Sigmoid colon (tissue), 4 donors: Measurements from ENCODE around the gene TAF1B.
"Not testable (repeated sequence)": the region's sequence is repeated elsewhere in the genome, so short reads cannot be mapped to it uniquely, and the experiment has no call there.

ENCODE experiments used
- CTCF ChIP-seq, 4 experiments: fragments of 450-650 bp in 3 of 4; fragments of 200-600 bp in 1 of 4; IDR thresholded peaks; one replicate each; pipeline ENCODE4 v1.5.1; 2016 to 2019; ENCODE audit warnings: antibody characterized with exemption in 4 of 4, mild to moderate bottlenecking in 3 of 4, moderate library complexity in 2 of 4
- EP300 ChIP-seq, 4 donors: sonication (generic); formaldehyde crosslinking; IDR thresholded peaks; one replicate each; pipeline ENCODE4 v1.6.1; 2017; ENCODE audit warnings: antibody characterized with exemption in 4 of 4
- POLR2A ChIP-seq, 2 donors: fragments of 450-650 bp; IDR thresholded peaks; one replicate each; pipeline ENCODE4 v1.6.1; 2016; ENCODE audit warnings: antibody characterized with exemption in 2 of 2, mild to moderate bottlenecking in 2 of 2, moderate library complexity in 2 of 2
- POLR2AphosphoS5 ChIP-seq, 4 donors: sonication (generic); formaldehyde crosslinking; IDR thresholded peaks; one replicate each; pipeline ENCODE4 v1.6.1; 2017; ENCODE audit warnings: antibody characterized with exemption in 4 of 4

- TF ChIP-seq CTCF, POLR2AphosphoS5, EP300, POLR2A (IDR thresholded peaks at IDR 0.05): not testable (repeated sequence)
Measured at GRCh38 chr2:9860922-9861580, 17.8 kb downstream of the TAF1B start.
